AG04449 (cell line): ENCODE data around the gene BABAM2.

Source experiments
- CTCF ChIA-PET: fragments of 350-600 bp; formaldehyde crosslinking; extraction: SDS; loops from one replicate; lab custom pipeline; 2021; ENCODE audit warnings: antibody characterized with exemption; lab: Yijun Ruan, JAX
- POLR2A ChIA-PET: fragments of 400-600, 350-600 bp; formaldehyde crosslinking; extraction: SDS; loops from one replicate; lab custom pipeline; 2020; ENCODE audit warnings: antibody characterized with exemption, inconsistent platforms; lab: Yijun Ruan, JAX
- DNase-seq: peaks from one replicate; pipeline ENCODE4 v3.0.0-alpha.2; 2010; ENCODE audit warnings: low read depth, low spot score
- H3K4me3 ChIP-seq: 2 replicates; pipeline ENCODE4 v1.5.1; 2011; ENCODE audit warnings: low read depth, mild to moderate bottlenecking, control low read depth, low read length
- CTCF ChIP-seq: IDR thresholded peaks from one replicate; pipeline ENCODE4 v1.5.1; 2011; ENCODE audit warnings: mild to moderate bottlenecking, moderate library complexity, low read length, control low read depth, inconsistent platforms; ENCODE audit not compliant: insufficient read depth; ENCODE audit errors: missing control alignments

The BABAM2 gene

DNA sequence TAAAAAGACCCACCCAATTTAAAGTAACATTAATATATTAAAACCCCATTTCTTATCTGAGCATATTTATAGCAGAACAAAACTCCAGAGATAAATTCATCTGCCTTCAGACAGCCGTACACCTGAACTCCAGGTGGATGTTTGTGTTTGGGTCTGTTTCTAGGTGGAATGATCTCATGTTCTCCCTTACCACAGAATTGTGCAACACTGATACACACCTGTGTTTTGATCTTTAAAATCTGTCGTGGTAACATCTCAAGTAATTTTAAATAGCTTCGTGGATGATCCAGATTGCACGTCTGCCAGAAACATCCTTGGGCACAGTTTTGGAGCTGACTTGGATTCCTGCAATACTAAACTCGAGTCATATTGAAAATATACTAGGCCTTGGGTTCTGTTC lies 294.6 kb downstream of the BABAM2 start:
- CTCF ChIA-PET = no interaction called here
- no peak for DNase-seq
- TF ChIP-seq CTCF = no peak
- POLR2A ChIA-PET = no interaction called here
- no peak overlapping the region for H3K4me3 ChIP-seq

- POLR2A ChIA-PET = interaction anchor here (0.6 kb wide), 1 partner anchor 210 kb away, joined by 3 read pairs; no protein-coding TSS in a partner anchor
- CTCF ChIA-PET = no interaction called here
- peak; percentile 75 for DNase-seq
- H3K4me3 ChIP-seq = no peak overlapping the region
- TF ChIP-seq CTCF = no peak
Measured at GRCh38 chr2:28185891-28186290, 295.4 kb downstream of the BABAM2 start.

DNA sequence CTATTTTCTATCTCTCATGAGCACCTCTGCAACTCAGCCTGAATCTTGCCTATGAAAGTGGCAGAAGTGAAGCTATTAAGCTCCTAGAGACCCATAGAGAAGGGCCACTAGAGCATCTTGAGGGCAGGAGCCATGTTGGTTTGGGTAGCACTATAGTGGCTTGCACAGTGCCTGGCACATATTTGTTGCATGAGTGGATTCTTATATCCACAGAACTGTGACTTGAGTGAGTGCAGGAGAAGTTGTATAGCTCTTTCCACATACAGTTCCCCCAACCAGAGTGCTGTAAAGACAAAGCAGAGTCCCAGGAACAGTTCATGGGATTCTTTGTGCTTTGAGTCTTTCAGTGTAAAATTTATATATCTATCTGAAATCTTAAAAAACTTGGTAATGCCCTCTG lies 296.7 kb downstream of the BABAM2 start:
- no peak overlapping the region for H3K4me3 ChIP-seq

DNA sequence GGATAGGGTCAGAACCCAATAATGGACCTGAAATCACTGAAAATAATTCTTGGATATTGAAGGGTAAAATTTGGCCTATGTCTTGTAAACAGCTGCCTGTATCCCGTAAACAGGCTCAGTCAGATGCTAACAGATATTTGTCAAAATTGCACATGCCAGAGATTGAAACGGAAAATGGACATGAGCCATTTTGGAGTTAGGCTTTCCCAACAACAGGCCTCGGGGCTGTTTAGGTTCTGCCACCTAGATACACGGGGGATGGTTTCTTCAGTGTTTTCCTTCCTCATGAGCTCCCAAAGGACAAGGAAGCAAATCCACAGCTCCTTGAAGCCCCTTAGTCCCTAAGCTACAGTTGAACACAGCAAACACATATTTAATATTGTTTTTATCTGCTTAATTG lies 297.9 kb downstream of the BABAM2 start:
- H3K4me3 ChIP-seq = no peak overlapping the region
- POLR2A ChIA-PET = interaction anchor here (0.6 kb wide), 1 partner anchor 204 kb away, joined by 3 read pairs; the partner anchor contains the start of gene FOSL2
- DNase-seq = no peak
- CTCF ChIA-PET = interaction anchor here (0.9 kb wide), 1 partner anchor 14 kb away, joined by 3 read pairs; no protein-coding TSS in a partner anchor
- TF ChIP-seq CTCF = no peak

More for the DNA sequence above, 296.7 kb downstream of the BABAM2 start:
- CTCF ChIA-PET = interaction anchor here (0.9 kb wide), 1 partner anchor 10 kb away, joined by 3 read pairs; no protein-coding TSS in a partner anchor
- no peak for TF ChIP-seq CTCF
- DNase-seq = no peak
- POLR2A ChIA-PET = no interaction called here

DNA sequence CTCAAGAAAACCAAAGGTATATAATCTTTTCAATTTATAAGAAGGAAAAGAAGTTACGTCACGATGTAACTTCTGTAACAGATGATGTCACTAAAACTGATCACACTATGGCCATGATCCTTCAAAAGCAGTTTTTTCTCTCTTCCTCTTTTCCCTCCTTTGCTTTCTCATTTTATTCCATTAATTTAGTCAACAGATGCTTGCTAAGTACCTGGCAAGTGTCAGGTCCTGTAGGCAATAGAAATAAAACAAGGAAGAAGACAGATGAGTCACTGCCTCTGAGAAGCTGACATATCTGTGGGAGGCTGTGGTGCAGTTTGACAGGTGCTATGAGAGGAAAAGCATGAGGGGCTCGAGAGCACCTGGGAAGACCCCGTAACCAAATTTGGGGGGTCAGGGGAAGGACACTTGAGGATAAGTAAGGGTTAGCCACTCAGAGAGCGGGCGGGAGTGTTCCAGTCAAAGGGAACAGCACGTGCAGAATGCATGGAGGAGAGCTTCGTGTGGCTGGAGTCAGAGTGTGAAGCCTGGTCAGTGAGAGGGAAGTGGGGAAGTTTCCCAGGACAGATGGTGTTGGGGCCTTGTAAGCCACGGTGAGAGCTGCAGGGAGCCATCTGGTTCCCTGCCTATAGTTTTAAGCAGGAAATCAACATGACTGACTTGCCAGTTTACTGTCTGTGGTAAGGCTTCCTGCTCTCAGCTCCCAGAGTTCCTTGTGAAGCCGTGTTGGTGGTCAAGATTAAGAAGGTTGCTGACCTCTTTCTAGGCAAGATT lies 303.3 kb downstream of the BABAM2 start:
- DNase-seq = no peak
- CTCF ChIA-PET = no interaction called here
- TF ChIP-seq CTCF = no peak
- POLR2A ChIA-PET = no interaction called here
- no peak overlapping the region for H3K4me3 ChIP-seq

- DNase-seq = no peak
- no peak for TF ChIP-seq CTCF
- POLR2A ChIA-PET = no interaction called here
- CTCF ChIA-PET = no interaction called here
- no peak overlapping the region for H3K4me3 ChIP-seq
Measured at GRCh38 chr2:28199995-28200679, 309.6 kb downstream of the BABAM2 start.
